Measurements from ENCODE around the gene RASEF.

RASEF gene

GRCh38 chr9:83012922-83013838 is 49.8 kb downstream of the RASEF start:
- DNase-seq = no peak

GRCh38 chr9:83012168-83012921 is 50.6 kb downstream of the RASEF start:
- no peak for DNase-seq

- DNase-seq = no peak
Observed at GRCh38 chr9:83011611-83012010, 51.3 kb downstream of the RASEF start.

GRCh38 chr9:83007521-83008300 is 55.2 kb downstream of the RASEF start:
- DNase-seq = no peak

- no peak for DNase-seq
Observed at GRCh38 chr9:83006378-83006777, 56.6 kb downstream of the RASEF start.

- no peak for DNase-seq
Observed at GRCh38 chr9:83005963-83006362, 57.0 kb downstream of the RASEF start.

GRCh38 chr9:83005361-83005760 is 57.6 kb downstream of the RASEF start:
- DNase-seq = no peak

GRCh38 chr9:83002329-83002728 is 60.6 kb downstream of the RASEF start:
- DNase-seq = no peak

GRCh38 chr9:83000765-83001164 is 62.2 kb downstream of the RASEF start:
- DNase-seq = no peak

GRCh38 chr9:82998409-82998808 is 64.5 kb downstream of the RASEF start:
- DNase-seq = no peak

- no peak for DNase-seq
Observed at GRCh38 chr9:82997476-82998140, 65.3 kb downstream of the RASEF start.

GRCh38 chr9:82996941-82997340 is 66.0 kb downstream of the RASEF start:
- no peak for DNase-seq

GRCh38 chr9:82993856-82994605 is 68.9 kb downstream of the RASEF start:
- no peak for DNase-seq

GRCh38 chr9:82991671-82992070 is 71.3 kb downstream of the RASEF start:
- no peak for DNase-seq

GRCh38 chr9:82989929-82990328 is 73.0 kb downstream of the RASEF start:
- no peak for DNase-seq

- DNase-seq = no peak
Observed at GRCh38 chr9:82988488-82988887, 74.5 kb downstream of the RASEF start.

- DNase-seq = no peak
Observed at GRCh38 chr9:82987370-82988189, 75.4 kb downstream of the RASEF start.

GRCh38 chr9:82981552-82981951 is 81.4 kb downstream of the RASEF start:
- DNase-seq = no peak

GRCh38 chr9:82975176-82975575 is 87.8 kb downstream of the RASEF start:
- DNase-seq = no peak

- no peak for DNase-seq
Observed at GRCh38 chr9:82972446-82972845, 90.5 kb downstream of the RASEF start.

- no peak for DNase-seq
Observed at GRCh38 chr9:82970359-82970758, 92.6 kb downstream of the RASEF start.

Measured in CD4-positive, alpha-beta T cell treated with Interleukin-6 for 4 hours (primary cell).